ENCODE data around the gene RRP8. TPM values are rescaled to one million over a fixed set of nuclear protein-coding genes. Genes with fewer than 3 reads are reported as not detected.

The RRP8 gene
- 9.4 TPM for total RNA-seq

- Histone ChIP-seq H3K9me3 (ENCODE audit: control insufficient read depth in 3 of 3, low read length in 3 of 3) (no peaks in the 10 kb centered on the region), H3K36me3 (ENCODE audit: control insufficient read depth in 3 of 3, insufficient read depth in 3 of 3, low read length in 3 of 3) (peaks cover 40 to 44% (median 43%) of the 10 kb centered on the region in 3 donors), H3K9ac (ENCODE audit: low read depth in 1 of 3, low read length in 3 of 3) (peak within 1 kb of the TSS; percentile 95 to 98 (median 97)), H3K27ac (ENCODE audit: low read depth, low read length) (peak within 1 kb of the TSS; percentile 95), H3K27me3 (ENCODE audit: control insufficient read depth in 3 of 3, insufficient read depth in 3 of 3, low read length in 3 of 3) (no peaks in the 10 kb centered on the region), H3K4me3 (ENCODE audit: low read length in 3 of 3) (peak within 1 kb of the TSS; percentile 93 to 97 (median 95)), H3K4me1 (ENCODE audit: control insufficient read depth in 3 of 3, insufficient read depth in 3 of 3, low read length in 3 of 3) (peaks cover 52 to 70% (median 52%) of the 10 kb centered on the region in 3 donors)
Observed at GRCh38 chr11:6603287-6604080, at the start of gene RRP8, which contains the start of gene ILK. TSS of gene RRP8 (minus strand) at chr11:6603616. CDS start at chr11:6603502, 114 bp downstream. TSS of gene ILK (plus strand) at chr11:6603774. CDS start at chr11:6604272, 498 bp downstream.

- no peak overlapping the region for H3K27ac ChIP-seq (ENCODE audit: low read depth, low read length)
- H3K4me3 ChIP-seq (ENCODE audit: low read length in 3 of 3): no peak overlapping the region
- peaks cover 11 to 24% (median 17%) of the 10 kb centered on the region in 3 donors for H3K4me1 ChIP-seq (ENCODE audit: control insufficient read depth in 3 of 3, insufficient read depth in 3 of 3, low read length in 3 of 3)
- no peak overlapping the region for H3K9ac ChIP-seq (ENCODE audit: low read depth in 1 of 3, low read length in 3 of 3)
- no peaks in the 10 kb centered on the region for H3K9me3 ChIP-seq (ENCODE audit: control insufficient read depth in 3 of 3, low read length in 3 of 3)
- no peaks in the 10 kb centered on the region for H3K36me3 ChIP-seq (ENCODE audit: control insufficient read depth in 3 of 3, insufficient read depth in 3 of 3, low read length in 3 of 3)
- H3K27me3 ChIP-seq (ENCODE audit: control insufficient read depth in 3 of 3, insufficient read depth in 3 of 3, low read length in 3 of 3): peaks cover 10 to 35% (median 26%) of the 10 kb centered on the region in 3 donors
Observed at GRCh38 chr11:6653097-6653496, 49.7 kb upstream of the RRP8 start.

- Histone ChIP-seq H3K4me3 (ENCODE audit: low read length in 3 of 3) (no peak overlapping the region), H3K9ac (ENCODE audit: low read depth in 1 of 3, low read length in 3 of 3) (no peak overlapping the region), H3K27me3 (ENCODE audit: control insufficient read depth in 3 of 3, insufficient read depth in 3 of 3, low read length in 3 of 3) (peaks cover 10 to 29% (median 23%) of the 10 kb centered on the region in 3 donors), H3K9me3 (ENCODE audit: control insufficient read depth in 3 of 3, low read length in 3 of 3) (no peaks in the 10 kb centered on the region), H3K4me1 (ENCODE audit: control insufficient read depth in 3 of 3, insufficient read depth in 3 of 3, low read length in 3 of 3) (peaks cover 19 to 33% (median 24%) of the 10 kb centered on the region in 3 donors), H3K36me3 (ENCODE audit: control insufficient read depth in 3 of 3, insufficient read depth in 3 of 3, low read length in 3 of 3) (no peaks in the 10 kb centered on the region), H3K27ac (ENCODE audit: low read depth, low read length) (no peak overlapping the region)
Observed at GRCh38 chr11:6652182-6652581, 48.8 kb upstream of the RRP8 start.

GRCh38 chr11:6650980-6651379, 47.6 kb upstream of the RRP8 start:
- Histone ChIP-seq H3K4me3 (ENCODE audit: low read length in 3 of 3) (no peak overlapping the region), H3K36me3 (ENCODE audit: control insufficient read depth in 3 of 3, insufficient read depth in 3 of 3, low read length in 3 of 3) (no peaks in the 10 kb centered on the region), H3K9me3 (ENCODE audit: control insufficient read depth in 3 of 3, low read length in 3 of 3) (no peaks in the 10 kb centered on the region), H3K4me1 (ENCODE audit: control insufficient read depth in 3 of 3, insufficient read depth in 3 of 3, low read length in 3 of 3) (peaks cover 30 to 45% (median 31%) of the 10 kb centered on the region in 3 donors), H3K27me3 (ENCODE audit: control insufficient read depth in 3 of 3, insufficient read depth in 3 of 3, low read length in 3 of 3) (peaks cover 4 to 26% (median 18%) of the 10 kb centered on the region in 3 donors), H3K27ac (ENCODE audit: low read depth, low read length) (no peak overlapping the region), H3K9ac (ENCODE audit: low read depth in 1 of 3, low read length in 3 of 3) (no peak overlapping the region)

- H3K9me3 ChIP-seq (ENCODE audit: control insufficient read depth in 3 of 3, low read length in 3 of 3): no peaks in the 10 kb centered on the region
- no peak overlapping the region for H3K4me3 ChIP-seq (ENCODE audit: low read length in 3 of 3)
- peaks cover 35 to 52% (median 39%) of the 10 kb centered on the region in 3 donors for H3K4me1 ChIP-seq (ENCODE audit: control insufficient read depth in 3 of 3, insufficient read depth in 3 of 3, low read length in 3 of 3)
- H3K9ac ChIP-seq (ENCODE audit: low read depth in 1 of 3, low read length in 3 of 3): no peak overlapping the region
- no peaks in the 10 kb centered on the region for H3K36me3 ChIP-seq (ENCODE audit: control insufficient read depth in 3 of 3, insufficient read depth in 3 of 3, low read length in 3 of 3)
- H3K27me3 ChIP-seq (ENCODE audit: control insufficient read depth in 3 of 3, insufficient read depth in 3 of 3, low read length in 3 of 3): peaks cover 2 to 25% (median 16%) of the 10 kb centered on the region in 3 donors
- no peak overlapping the region for H3K27ac ChIP-seq (ENCODE audit: low read depth, low read length)
Observed at GRCh38 chr11:6650104-6650503, 46.7 kb upstream of the RRP8 start.

- Histone ChIP-seq H3K27ac (ENCODE audit: low read depth, low read length) (peak overlapping the region; percentile 85), H3K27me3 (ENCODE audit: control insufficient read depth in 3 of 3, insufficient read depth in 3 of 3, low read length in 3 of 3) (peaks cover 5 to 13% (median 7%) of the 10 kb centered on the region in 3 donors), H3K9me3 (ENCODE audit: control insufficient read depth in 3 of 3, low read length in 3 of 3) (no peaks in the 10 kb centered on the region), H3K4me1 (ENCODE audit: control insufficient read depth in 3 of 3, insufficient read depth in 3 of 3, low read length in 3 of 3) (peaks cover 35 to 40% (median 36%) of the 10 kb centered on the region in 3 donors), H3K36me3 (ENCODE audit: control insufficient read depth in 3 of 3, insufficient read depth in 3 of 3, low read length in 3 of 3) (no peaks in the 10 kb centered on the region), H3K9ac (ENCODE audit: low read depth in 1 of 3, low read length in 3 of 3) (no peak overlapping the region), H3K4me3 (ENCODE audit: low read length in 3 of 3) (no peak overlapping the region)
Observed at GRCh38 chr11:6648501-6648900, 45.1 kb upstream of the RRP8 start.

GRCh38 chr11:6647836-6648235, 44.4 kb upstream of the RRP8 start:
- no peaks in the 10 kb centered on the region for H3K36me3 ChIP-seq (ENCODE audit: control insufficient read depth in 3 of 3, insufficient read depth in 3 of 3, low read length in 3 of 3)
- H3K27me3 ChIP-seq (ENCODE audit: control insufficient read depth in 3 of 3, insufficient read depth in 3 of 3, low read length in 3 of 3): peaks cover 4 to 13% (median 5%) of the 10 kb centered on the region in 3 donors
- peak overlapping the region; percentile 85 for H3K27ac ChIP-seq (ENCODE audit: low read depth, low read length)
- H3K9me3 ChIP-seq (ENCODE audit: control insufficient read depth in 3 of 3, low read length in 3 of 3): no peaks in the 10 kb centered on the region
- H3K4me3 ChIP-seq (ENCODE audit: low read length in 3 of 3): no peak overlapping the region
- no peak overlapping the region for H3K9ac ChIP-seq (ENCODE audit: low read depth in 1 of 3, low read length in 3 of 3)
- H3K4me1 ChIP-seq (ENCODE audit: control insufficient read depth in 3 of 3, insufficient read depth in 3 of 3, low read length in 3 of 3): peaks cover 34 to 36% (median 36%) of the 10 kb centered on the region in 3 donors

- Histone ChIP-seq H3K27ac (ENCODE audit: low read depth, low read length) (peak overlapping the region; percentile 85), H3K9ac (ENCODE audit: low read depth in 1 of 3, low read length in 3 of 3) (peak overlapping the region in 2 of 3 donors; percentile 28 to 58), H3K4me3 (ENCODE audit: low read length in 3 of 3) (peak overlapping the region in 2 of 3 donors; percentile 20 to 27), H3K9me3 (ENCODE audit: control insufficient read depth in 3 of 3, low read length in 3 of 3) (no peaks in the 10 kb centered on the region), H3K27me3 (ENCODE audit: control insufficient read depth in 3 of 3, insufficient read depth in 3 of 3, low read length in 3 of 3) (peaks cover 0 to 13% (median 5%) of the 10 kb centered on the region in 3 donors), H3K36me3 (ENCODE audit: control insufficient read depth in 3 of 3, insufficient read depth in 3 of 3, low read length in 3 of 3) (no peaks in the 10 kb centered on the region), H3K4me1 (ENCODE audit: control insufficient read depth in 3 of 3, insufficient read depth in 3 of 3, low read length in 3 of 3) (peaks cover 31 to 36% (median 32%) of the 10 kb centered on the region in 3 donors)
Observed at GRCh38 chr11:6646918-6647679, 43.7 kb upstream of the RRP8 start.

- H3K4me1 ChIP-seq (ENCODE audit: control insufficient read depth in 3 of 3, insufficient read depth in 3 of 3, low read length in 3 of 3): peaks cover 31 to 39% (median 32%) of the 10 kb centered on the region in 3 donors
Observed at GRCh38 chr11:6646576-6646917, 43.1 kb upstream of the RRP8 start.

More at GRCh38 chr11:6646576-6646917, 43.1 kb upstream of the RRP8 start:
- Histone ChIP-seq H3K9me3 (ENCODE audit: control insufficient read depth in 3 of 3, low read length in 3 of 3) (no peaks in the 10 kb centered on the region), H3K36me3 (ENCODE audit: control insufficient read depth in 3 of 3, insufficient read depth in 3 of 3, low read length in 3 of 3) (no peaks in the 10 kb centered on the region), H3K27ac (ENCODE audit: low read depth, low read length) (peak overlapping the region; percentile 85), H3K9ac (ENCODE audit: low read depth in 1 of 3, low read length in 3 of 3) (peak overlapping the region in 1 of 3 donors; percentile 40), H3K27me3 (ENCODE audit: control insufficient read depth in 3 of 3, insufficient read depth in 3 of 3, low read length in 3 of 3) (peaks cover 0 to 13% (median 5%) of the 10 kb centered on the region in 3 donors), H3K4me3 (ENCODE audit: low read length in 3 of 3) (peak overlapping the region; percentile 26 to 52 (median 27))

Measured in skeletal muscle tissue (tissue), 4 donors.